ENCODE results near the gene MYO16.
"Not testable (repeated sequence)": the region's sequence is repeated elsewhere in the genome, so short reads cannot be mapped to it uniquely, and the experiment has no call there.

Gene MYO16

GRCh38 chr13:109088624-109088917 lies 459.2 kb downstream of the MYO16 start:
- H3K4me1 ChIP-seq (ENCODE audit: control insufficient read depth, insufficient read depth, low read depth, low read length), result no peaks in the 10 kb centered on the region
- no peak overlapping the region for H2BK12ac ChIP-seq (ENCODE audit: low read length in 2 of 2)
- no peak overlapping the region for H4K8ac ChIP-seq (ENCODE audit: low read length)
- H3K18ac ChIP-seq (ENCODE audit: low read depth in 1 of 2, low read length in 2 of 2), result peak overlapping the region in 1 of 2 experiments; percentile 57
- DNase-seq, result no peak
- H3K9me3 ChIP-seq (ENCODE audit: control insufficient read depth, low read length), result peaks cover 3% of the 10 kb centered on the region
- no peak overlapping the region for H3K14ac ChIP-seq (ENCODE audit: low read length in 2 of 2)
- H4K91ac ChIP-seq (ENCODE audit: low read length), result peak overlapping the region; percentile 87
- H3K23ac ChIP-seq (ENCODE audit: low read length in 2 of 2), result no peak overlapping the region
- no peak overlapping the region for H3K4ac ChIP-seq (ENCODE audit: low read depth in 1 of 2, low read length in 2 of 2)
- peaks cover 0 to 3% of the 10 kb centered on the region in 2 experiments for H3K27me3 ChIP-seq (ENCODE audit: control insufficient read depth in 1 of 2, insufficient read depth in 1 of 2, low read length in 2 of 2)
- no peak overlapping the region for H2BK15ac ChIP-seq (ENCODE audit: low read depth, poor library complexity, severe bottlenecking)
- H2AK5ac ChIP-seq (ENCODE audit: low read length, severe bottlenecking), result no peak overlapping the region
- H3K27ac ChIP-seq (ENCODE audit: low read length, poor library complexity, severe bottlenecking), result no peak overlapping the region
- no peak overlapping the region for H2BK5ac ChIP-seq (ENCODE audit: low read depth, low read length, poor library complexity, severe bottlenecking)
- no peak overlapping the region for H2AFZ ChIP-seq (ENCODE audit: low read depth, low read length)
- H3K4me3 ChIP-seq (ENCODE audit: insufficient read depth in 1 of 2, low read depth in 1 of 2, low read length in 2 of 2), result no peak overlapping the region
- no peak overlapping the region for H2BK120ac ChIP-seq (ENCODE audit: low read depth, low read length)
- peak overlapping the region; percentile 25 for H3K9ac ChIP-seq (ENCODE audit: low read length)
- no peak overlapping the region for H3K4me2 ChIP-seq (ENCODE audit: low read length, poor library complexity, severe bottlenecking)
- H3K79me1 ChIP-seq (replicated peaks; ENCODE audit: low read length, poor library complexity, severe bottlenecking), result no peaks in the 10 kb centered on the region
- 93% methylated on average over 22 of the region's 22 CpGs for WGBS
- no peaks in the 10 kb centered on the region for H3K36me3 ChIP-seq (ENCODE audit: control insufficient read depth in 1 of 2, insufficient read depth in 2 of 2, low read depth in 1 of 2, low read length in 2 of 2)

DNA sequence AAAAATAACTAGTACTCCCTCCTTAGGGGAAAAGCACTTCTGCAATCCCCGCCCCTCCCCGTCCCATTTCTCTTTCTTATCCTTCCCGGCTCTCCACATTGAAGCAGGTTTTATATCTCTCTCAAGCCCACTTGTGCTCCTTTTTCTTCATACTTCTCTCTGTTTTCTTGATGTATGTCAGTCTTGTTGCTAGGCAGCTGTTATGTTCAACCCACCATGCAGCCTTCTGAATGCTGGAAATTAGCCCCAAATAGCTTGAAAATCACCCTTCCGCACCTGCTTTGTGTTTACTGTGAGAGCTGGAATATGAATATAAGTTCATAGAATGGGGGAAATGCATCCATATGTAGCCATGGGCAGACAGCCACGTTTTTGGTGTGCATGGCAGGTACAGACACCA lies 461.4 kb downstream of the MYO16 start:
- no peaks in the 10 kb centered on the region for H3K36me3 ChIP-seq (ENCODE audit: control insufficient read depth in 1 of 2, insufficient read depth in 2 of 2, low read depth in 1 of 2, low read length in 2 of 2)

DNA sequence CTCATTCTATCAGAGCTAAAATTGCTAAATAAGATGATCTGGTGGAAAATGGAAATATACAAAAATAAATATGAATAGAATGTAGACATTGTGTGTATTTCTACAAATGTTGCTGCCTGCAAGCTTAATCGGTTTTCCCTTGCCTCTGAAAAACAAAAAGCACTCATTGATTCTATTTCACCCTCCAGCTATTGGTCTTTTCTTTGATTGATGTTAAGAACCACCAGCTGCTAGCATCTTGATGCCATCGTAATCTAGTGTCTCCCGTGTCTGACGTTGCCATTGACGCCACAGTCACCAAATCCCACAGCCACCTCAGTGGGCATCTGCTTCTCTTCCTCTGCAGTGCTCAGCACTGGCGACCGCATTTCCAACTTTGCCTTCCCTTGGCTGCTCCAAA lies 461.8 kb downstream of the MYO16 start:
- H4K8ac ChIP-seq (ENCODE audit: low read length), result no peak overlapping the region
- DNase-seq, result no peak
- H3K4me1 ChIP-seq (ENCODE audit: control insufficient read depth, insufficient read depth, low read depth, low read length), result peaks cover 5% of the 10 kb centered on the region
- H3K4me2 ChIP-seq (ENCODE audit: low read length, poor library complexity, severe bottlenecking), result no peak overlapping the region
- H2BK5ac ChIP-seq (ENCODE audit: low read depth, low read length, poor library complexity, severe bottlenecking), result no peak overlapping the region
- no peak overlapping the region for H3K4ac ChIP-seq (ENCODE audit: low read depth in 1 of 2, low read length in 2 of 2)
- peaks cover 3% of the 10 kb centered on the region for H3K9me3 ChIP-seq (ENCODE audit: control insufficient read depth, low read length)
- no peak overlapping the region for H3K23ac ChIP-seq (ENCODE audit: low read length in 2 of 2)
- no peaks in the 10 kb centered on the region for H3K36me3 ChIP-seq (ENCODE audit: control insufficient read depth in 1 of 2, insufficient read depth in 2 of 2, low read depth in 1 of 2, low read length in 2 of 2)
- H3K14ac ChIP-seq (ENCODE audit: low read length in 2 of 2), result no peak overlapping the region
- H3K18ac ChIP-seq (ENCODE audit: low read depth in 1 of 2, low read length in 2 of 2), result no peak overlapping the region
- no peak overlapping the region for H2BK120ac ChIP-seq (ENCODE audit: low read depth, low read length)
- no peak overlapping the region for H2BK12ac ChIP-seq (ENCODE audit: low read length in 2 of 2)
- no peak overlapping the region for H3K27ac ChIP-seq (ENCODE audit: low read length, poor library complexity, severe bottlenecking)
- no peak overlapping the region for H2AK5ac ChIP-seq (ENCODE audit: low read length, severe bottlenecking)
- no peak overlapping the region for H3K4me3 ChIP-seq (ENCODE audit: insufficient read depth in 1 of 2, low read depth in 1 of 2, low read length in 2 of 2)
- H3K79me1 ChIP-seq (replicated peaks; ENCODE audit: low read length, poor library complexity, severe bottlenecking), result no peaks in the 10 kb centered on the region
- H2AFZ ChIP-seq (ENCODE audit: low read depth, low read length), result no peak overlapping the region
- 93% methylated on average over 7 of the region's 7 CpGs for WGBS
- no peak overlapping the region for H3K9ac ChIP-seq (ENCODE audit: low read length)
- peak overlapping the region; percentile 43 for H4K91ac ChIP-seq (ENCODE audit: low read length)
- peaks cover 0 to 3% of the 10 kb centered on the region in 2 experiments for H3K27me3 ChIP-seq (ENCODE audit: control insufficient read depth in 1 of 2, insufficient read depth in 1 of 2, low read length in 2 of 2)
- H2BK15ac ChIP-seq (ENCODE audit: low read depth, poor library complexity, severe bottlenecking), result no peak overlapping the region

More for the DNA sequence above, 461.4 kb downstream of the MYO16 start:
- Histone ChIP-seq H3K4me3 (ENCODE audit: insufficient read depth in 1 of 2, low read depth in 1 of 2, low read length in 2 of 2) (no peak overlapping the region), H3K27ac (ENCODE audit: low read length, poor library complexity, severe bottlenecking) (no peak overlapping the region), H3K79me1 (replicated peaks; ENCODE audit: low read length, poor library complexity, severe bottlenecking) (no peaks in the 10 kb centered on the region), H2BK15ac (ENCODE audit: low read depth, poor library complexity, severe bottlenecking) (no peak overlapping the region), H4K91ac (ENCODE audit: low read length) (no peak overlapping the region), H3K4ac (ENCODE audit: low read depth in 1 of 2, low read length in 2 of 2) (no peak overlapping the region), H3K9me3 (ENCODE audit: control insufficient read depth, low read length) (peaks cover 3% of the 10 kb centered on the region), H4K8ac (ENCODE audit: low read length) (no peak overlapping the region), H2BK120ac (ENCODE audit: low read depth, low read length) (no peak overlapping the region), H3K4me1 (ENCODE audit: control insufficient read depth, insufficient read depth, low read depth, low read length) (peaks cover 2% of the 10 kb centered on the region), H3K27me3 (ENCODE audit: control insufficient read depth in 1 of 2, insufficient read depth in 1 of 2, low read length in 2 of 2) (peaks cover 0 to 3% of the 10 kb centered on the region in 2 experiments), H3K18ac (ENCODE audit: low read depth in 1 of 2, low read length in 2 of 2) (no peak overlapping the region), H3K9ac (ENCODE audit: low read length) (no peak overlapping the region), H2AK5ac (ENCODE audit: low read length, severe bottlenecking) (no peak overlapping the region), H2AFZ (ENCODE audit: low read depth, low read length) (no peak overlapping the region), H3K23ac (ENCODE audit: low read length in 2 of 2) (no peak overlapping the region), H3K14ac (ENCODE audit: low read length in 2 of 2) (no peak overlapping the region), H2BK5ac (ENCODE audit: low read depth, low read length, poor library complexity, severe bottlenecking) (no peak overlapping the region), H2BK12ac (ENCODE audit: low read length in 2 of 2) (no peak overlapping the region), H3K4me2 (ENCODE audit: low read length, poor library complexity, severe bottlenecking) (no peak overlapping the region)
- WGBS, result 71% methylated on average over 4 of the region's 5 CpGs
- DNase-seq, result no peak

- not testable (repeated sequence) for H3K18ac ChIP-seq (ENCODE audit: low read depth in 1 of 2, low read length in 2 of 2); H2AK5ac ChIP-seq (ENCODE audit: low read length, severe bottlenecking); H4K91ac ChIP-seq (ENCODE audit: low read length); H3K4me1 ChIP-seq (ENCODE audit: control insufficient read depth, insufficient read depth, low read depth, low read length); H4K8ac ChIP-seq (ENCODE audit: low read length); H3K4me2 ChIP-seq (ENCODE audit: low read length, poor library complexity, severe bottlenecking); H2BK12ac ChIP-seq (ENCODE audit: low read length in 2 of 2); H2AFZ ChIP-seq (ENCODE audit: low read depth, low read length); DNase-seq; H2BK5ac ChIP-seq (ENCODE audit: low read depth, low read length, poor library complexity, severe bottlenecking); H3K9me3 ChIP-seq (ENCODE audit: control insufficient read depth, low read length); H3K79me1 ChIP-seq (replicated peaks; ENCODE audit: low read length, poor library complexity, severe bottlenecking); H3K27ac ChIP-seq (ENCODE audit: low read length, poor library complexity, severe bottlenecking); H3K36me3 ChIP-seq (ENCODE audit: control insufficient read depth in 1 of 2, insufficient read depth in 2 of 2, low read depth in 1 of 2, low read length in 2 of 2); H3K9ac ChIP-seq (ENCODE audit: low read length); H2BK15ac ChIP-seq (ENCODE audit: low read depth, poor library complexity, severe bottlenecking); H3K4ac ChIP-seq (ENCODE audit: low read depth in 1 of 2, low read length in 2 of 2); H3K27me3 ChIP-seq (ENCODE audit: control insufficient read depth in 1 of 2, insufficient read depth in 1 of 2, low read length in 2 of 2); H3K4me3 ChIP-seq (ENCODE audit: insufficient read depth in 1 of 2, low read depth in 1 of 2, low read length in 2 of 2); H3K23ac ChIP-seq (ENCODE audit: low read length in 2 of 2); H3K14ac ChIP-seq (ENCODE audit: low read length in 2 of 2); H2BK120ac ChIP-seq (ENCODE audit: low read depth, low read length)
- WGBS, result 87% methylated on average over 3 of the region's 3 CpGs
Measured at GRCh38 chr13:109092186-109092585, 462.8 kb downstream of the MYO16 start.
